GM18526 (cell line): ENCODE results near the gene CAPZA2.
A peak's percentile ranks its signal among the peaks of the same experiment; 100 is the strongest.

Source experiments
- POLR2A ChIP-seq: IDR thresholded peaks from 3 replicates; pipeline ENCODE4 v1.6.1; 2011; ENCODE audit not compliant: insufficient read length; ENCODE audit errors: extremely low read depth

Gene CAPZA2

GRCh38 chr7:116862234-116862950 lies at the start of gene CAPZA2:
TSS of gene CAPZA2 (plus strand) at chr7:116862587. CDS start at chr7:116862612, 25 bp downstream.
- peak; percentile 90 for TF ChIP-seq POLR2A

- TF ChIP-seq POLR2A: no peak
These were observed 49.5 kb upstream of the CAPZA2 start for GRCh38 chr7:116812860-116813259.

GRCh38 chr7:116815041-116815440 lies 47.3 kb upstream of the CAPZA2 start:
- TF ChIP-seq POLR2A: no peak

GRCh38 chr7:116820149-116820548 lies 42.2 kb upstream of the CAPZA2 start:
- no peak for TF ChIP-seq POLR2A

- TF ChIP-seq POLR2A: no peak
These were observed 37.9 kb upstream of the CAPZA2 start for GRCh38 chr7:116824449-116824848.

- no peak for TF ChIP-seq POLR2A
These were observed 34.1 kb upstream of the CAPZA2 start for GRCh38 chr7:116828281-116828680.

- no peak for TF ChIP-seq POLR2A
These were observed 33.3 kb upstream of the CAPZA2 start for GRCh38 chr7:116829041-116829440.

- TF ChIP-seq POLR2A: no peak
These were observed 32.9 kb upstream of the CAPZA2 start for GRCh38 chr7:116829493-116829892.

- TF ChIP-seq POLR2A: no peak
These were observed 29.7 kb upstream of the CAPZA2 start for GRCh38 chr7:116832692-116833091.

GRCh38 chr7:116834815-116835504 lies 27.4 kb upstream of the CAPZA2 start:
- TF ChIP-seq POLR2A: no peak

- TF ChIP-seq POLR2A: no peak
These were observed 26.3 kb upstream of the CAPZA2 start for GRCh38 chr7:116836048-116836447.

GRCh38 chr7:116836911-116837310 lies 25.5 kb upstream of the CAPZA2 start:
- TF ChIP-seq POLR2A: no peak

- no peak for TF ChIP-seq POLR2A
These were observed 24.8 kb upstream of the CAPZA2 start for GRCh38 chr7:116837586-116837985.

- TF ChIP-seq POLR2A: no peak
These were observed 22.1 kb upstream of the CAPZA2 start for GRCh38 chr7:116840256-116840655.

GRCh38 chr7:116842371-116842770 lies 20.0 kb upstream of the CAPZA2 start:
- TF ChIP-seq POLR2A: no peak

GRCh38 chr7:116843378-116843777 lies 19.0 kb upstream of the CAPZA2 start:
- no peak for TF ChIP-seq POLR2A

GRCh38 chr7:116851175-116851574 lies 11.2 kb upstream of the CAPZA2 start:
- no peak for TF ChIP-seq POLR2A
